Stimulated activated CD4-positive, alpha-beta T cell treated with anti-CD3 and anti-CD28 coated beads, Interleukin-12 subunit alpha, Interleukin-12 subunit beta, amount 100 ng/mL, for 4 hours (primary cell): Measurements from ENCODE around the gene PPP1R2C.

Source experiments
- DNase-seq: peaks from one replicate; pipeline ENCODE4 v3.0.0-alpha.2; 2020

PPP1R2C gene

GRCh38 chrX:42778096-42778495 is at the start of gene PPP1R2C:
Gene PPP1R2C, minus strand, starts transcription at chrX:42778163. Its CDS starts 84 bp downstream, at chrX:42778079.
- no peak for DNase-seq

- DNase-seq = no peak
These were observed 47.2 kb upstream of the PPP1R2C start for GRCh38 chrX:42825201-42825600.

GRCh38 chrX:42824541-42824940 is 46.6 kb upstream of the PPP1R2C start:
- DNase-seq = no peak

- DNase-seq = no peak
These were observed 45.5 kb upstream of the PPP1R2C start for GRCh38 chrX:42823443-42823842.

GRCh38 chrX:42821803-42822443 is 44.0 kb upstream of the PPP1R2C start:
- no peak for DNase-seq

GRCh38 chrX:42818151-42818921 is 40.4 kb upstream of the PPP1R2C start:
- no peak for DNase-seq

GRCh38 chrX:42809569-42809968 is 31.6 kb upstream of the PPP1R2C start:
- no peak for DNase-seq

- no peak for DNase-seq
These were observed 29.4 kb upstream of the PPP1R2C start for GRCh38 chrX:42807393-42807792.

GRCh38 chrX:42804524-42804923 is 26.6 kb upstream of the PPP1R2C start:
- no peak for DNase-seq

- DNase-seq = no peak
These were observed 25.4 kb upstream of the PPP1R2C start for GRCh38 chrX:42803320-42803719.

GRCh38 chrX:42797651-42798269 is 19.8 kb upstream of the PPP1R2C start:
- DNase-seq = no peak

GRCh38 chrX:42783451-42783850 is 5.5 kb upstream of the PPP1R2C start:
- DNase-seq = no peak

GRCh38 chrX:42776195-42776594 is 1.8 kb downstream of the PPP1R2C start:
- no peak for DNase-seq

- DNase-seq = no peak
These were observed 5.1 kb downstream of the PPP1R2C start for GRCh38 chrX:42772874-42773273.

GRCh38 chrX:42771506-42772335 is 6.2 kb downstream of the PPP1R2C start:
- no peak for DNase-seq

GRCh38 chrX:42770566-42770965 is 7.4 kb downstream of the PPP1R2C start:
- no peak for DNase-seq

- no peak for DNase-seq
These were observed 18.1 kb downstream of the PPP1R2C start for GRCh38 chrX:42759881-42760280.

GRCh38 chrX:42755815-42756214 is 22.1 kb downstream of the PPP1R2C start:
- DNase-seq = no peak

GRCh38 chrX:42754603-42755002 is 23.4 kb downstream of the PPP1R2C start:
- no peak for DNase-seq

- no peak for DNase-seq
These were observed 23.8 kb downstream of the PPP1R2C start for GRCh38 chrX:42754115-42754514.

GRCh38 chrX:42752730-42753129 is 25.2 kb downstream of the PPP1R2C start:
- DNase-seq = no peak

- no peak for DNase-seq
These were observed 26.4 kb downstream of the PPP1R2C start for GRCh38 chrX:42751573-42751972.
